HG03066 (cell line): Measurements from ENCODE around the gene LMF2.

ENCODE experiments used
- ATAC-seq: cut with Tn5 transposase; IDR thresholded peaks from one replicate; pipeline ENCODE4 v1.9.1; 2021; ENCODE audit warnings: low read depth; ENCODE audit not compliant: unreplicated experiment

LMF2 gene

DNA sequence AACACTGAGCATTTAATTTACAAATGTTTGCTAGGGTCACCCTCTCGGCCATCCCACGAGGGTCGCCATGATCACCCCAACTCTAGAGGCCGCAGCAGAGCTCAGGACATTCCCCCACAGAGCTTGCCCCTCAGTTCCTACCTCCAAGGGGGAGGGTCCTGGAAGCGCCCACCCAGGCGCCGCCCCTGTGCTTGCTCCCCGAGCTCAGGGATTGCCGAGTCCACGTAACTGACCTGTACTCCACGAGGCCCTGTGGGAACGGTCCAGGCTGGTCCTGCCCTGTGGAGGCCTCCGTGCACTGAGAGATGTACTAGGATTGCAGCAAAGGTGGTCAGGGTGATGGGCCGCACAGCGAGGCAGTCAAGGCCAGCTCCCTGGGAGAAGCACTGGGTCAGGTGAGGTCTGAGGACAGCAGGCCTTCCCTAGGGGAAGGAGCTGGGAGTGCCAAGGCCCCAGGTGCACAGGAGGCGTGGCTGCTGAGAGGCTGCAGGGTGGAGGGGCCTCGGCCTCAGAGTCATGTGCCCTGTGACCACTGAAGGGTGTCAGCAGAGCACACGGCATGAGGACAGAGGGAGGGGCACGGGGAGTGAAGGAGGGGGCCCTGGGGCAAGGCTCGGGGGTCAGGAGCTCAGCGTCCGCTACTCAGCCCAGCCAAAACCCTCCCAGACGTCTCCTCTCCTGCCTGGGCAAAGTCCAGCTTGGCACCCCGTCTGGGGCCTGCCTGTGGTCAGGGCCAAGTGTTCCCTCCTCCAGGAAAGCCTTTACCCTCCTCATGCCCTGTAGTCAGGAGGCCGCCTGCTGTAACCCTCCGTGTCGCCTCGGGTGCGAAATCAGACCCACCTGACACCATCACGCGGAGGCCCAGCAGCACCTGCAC lies 23.3 kb downstream of the LMF2 start:
- ATAC-seq = no peak

DNA sequence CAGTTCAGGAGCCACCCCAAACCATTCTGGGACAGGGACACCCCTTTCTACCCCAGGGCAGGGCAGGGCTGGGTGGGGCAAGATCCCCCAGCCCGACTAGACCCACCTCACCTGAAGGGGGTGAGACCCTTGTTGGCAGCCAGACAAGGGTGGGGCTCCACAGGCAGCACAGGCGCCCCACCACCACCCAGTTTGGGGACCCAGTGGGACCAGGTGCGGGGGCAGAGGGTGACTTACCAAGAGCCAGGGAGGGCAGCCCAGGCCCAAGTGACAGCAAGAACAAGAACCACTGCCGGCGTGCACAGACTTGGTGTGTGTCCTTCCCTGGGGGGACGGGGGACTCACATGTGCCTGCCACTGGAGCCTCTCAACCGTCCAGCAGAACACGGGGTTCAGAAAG lies 23.9 kb downstream of the LMF2 start:
- no peak for ATAC-seq

DNA sequence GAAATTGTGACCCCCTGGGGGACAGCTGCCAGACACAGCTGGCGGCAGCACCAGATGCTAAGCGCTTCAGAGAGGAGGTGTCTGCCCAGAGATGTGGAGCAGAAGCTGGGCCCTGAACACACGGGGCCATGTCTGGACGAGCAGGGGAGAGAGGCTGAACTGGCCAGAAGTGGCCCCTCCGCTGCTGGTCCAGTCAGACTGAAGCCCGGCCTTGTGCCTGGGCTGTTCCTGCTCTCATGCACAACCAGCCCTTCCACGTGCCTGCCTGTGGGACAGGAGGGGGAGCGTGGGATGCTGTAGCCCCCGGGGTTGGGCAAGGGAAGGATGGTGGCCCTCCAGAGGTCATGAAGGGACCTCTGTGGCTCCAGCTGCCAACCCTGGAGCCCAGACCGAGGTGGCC lies 24.4 kb downstream of the LMF2 start:
- no peak for ATAC-seq

DNA sequence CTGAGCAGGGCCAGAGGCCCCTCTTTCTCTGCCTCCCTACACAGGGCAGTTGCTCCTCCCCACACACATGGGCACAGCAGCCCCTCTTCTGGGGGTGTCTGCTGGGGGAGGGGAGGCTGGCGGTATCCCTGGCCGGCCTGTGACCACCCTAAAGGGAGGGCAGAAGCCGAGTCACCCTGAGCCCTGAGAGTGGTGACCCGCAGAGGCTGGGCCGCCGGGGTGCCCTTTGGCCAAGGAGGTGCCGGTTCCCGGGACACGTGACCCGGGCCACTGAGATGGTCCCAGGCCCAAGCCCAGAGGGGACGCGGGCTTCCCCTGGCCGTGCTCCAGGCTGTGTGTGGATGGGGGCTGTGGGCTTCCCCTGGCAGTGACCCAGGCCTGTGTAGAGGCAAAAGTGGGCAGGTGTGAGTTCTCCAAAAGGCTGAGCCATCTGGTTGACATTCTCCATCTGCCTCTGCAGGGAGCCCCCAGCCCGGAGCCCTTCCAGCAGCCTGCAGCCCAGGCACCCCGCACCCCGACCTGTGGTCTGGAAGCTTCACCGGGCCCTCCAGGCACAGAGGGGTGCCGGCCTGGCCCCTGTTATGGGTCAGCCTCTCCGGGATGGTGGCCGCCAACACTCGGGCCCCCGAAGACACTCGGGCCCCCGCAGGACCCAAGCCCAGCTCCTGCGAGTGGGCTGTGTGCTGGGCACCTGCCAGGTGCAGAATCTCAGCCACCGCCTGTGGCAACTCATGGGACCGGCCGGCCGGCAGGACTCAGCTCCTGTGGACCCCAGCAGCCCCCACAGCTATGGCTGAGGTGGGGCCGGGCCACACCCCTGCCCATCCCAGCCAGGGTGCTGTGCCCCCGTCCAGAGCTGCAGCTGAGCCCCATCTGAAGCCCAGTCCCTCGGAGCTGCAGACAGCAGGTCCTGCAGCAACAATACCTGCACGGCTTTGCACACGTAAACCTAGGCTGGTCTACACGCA lies 25.1 kb downstream of the LMF2 start:
- ATAC-seq = no peak

DNA sequence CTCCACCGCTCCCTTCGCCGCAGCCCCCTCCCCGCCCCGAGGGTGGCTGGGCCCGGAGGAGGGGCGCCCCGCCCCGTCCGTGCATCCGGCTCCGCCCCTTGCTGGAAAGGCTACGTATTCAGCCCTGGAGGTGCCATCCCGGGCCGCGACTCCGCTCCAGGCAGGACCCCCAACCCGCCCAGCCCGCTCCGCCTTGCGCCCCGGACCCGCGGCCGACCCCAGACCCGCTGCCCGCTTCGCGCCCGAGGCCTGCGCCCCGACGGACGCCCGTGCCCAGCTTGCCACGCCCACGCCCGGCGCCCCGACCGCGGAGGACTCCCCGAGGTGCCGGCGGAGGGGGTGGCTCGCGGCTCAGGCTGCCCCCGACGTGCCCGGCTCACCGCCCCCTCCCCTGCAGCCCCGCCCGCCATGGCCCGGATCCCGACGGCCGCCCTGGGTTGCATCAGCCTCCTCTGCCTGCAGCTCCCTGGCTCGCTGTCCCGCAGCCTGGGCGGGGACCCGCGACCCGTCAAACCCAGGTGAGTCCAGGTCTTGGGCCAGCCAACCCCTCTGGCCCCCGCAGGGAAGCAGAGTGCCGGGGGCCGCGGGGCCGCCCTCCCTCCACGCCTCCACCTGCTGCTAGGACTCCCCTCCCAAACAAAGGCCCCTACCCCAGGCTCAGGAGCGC lies 25.9 kb downstream of the LMF2 start, which contains the start of gene ADM2:
Gene ADM2, plus strand, starts transcription at position 104 of the 667 bp plus-strand sequence. Its CDS starts 305 bp downstream, at position 409.
- ATAC-seq = no peak

DNA sequence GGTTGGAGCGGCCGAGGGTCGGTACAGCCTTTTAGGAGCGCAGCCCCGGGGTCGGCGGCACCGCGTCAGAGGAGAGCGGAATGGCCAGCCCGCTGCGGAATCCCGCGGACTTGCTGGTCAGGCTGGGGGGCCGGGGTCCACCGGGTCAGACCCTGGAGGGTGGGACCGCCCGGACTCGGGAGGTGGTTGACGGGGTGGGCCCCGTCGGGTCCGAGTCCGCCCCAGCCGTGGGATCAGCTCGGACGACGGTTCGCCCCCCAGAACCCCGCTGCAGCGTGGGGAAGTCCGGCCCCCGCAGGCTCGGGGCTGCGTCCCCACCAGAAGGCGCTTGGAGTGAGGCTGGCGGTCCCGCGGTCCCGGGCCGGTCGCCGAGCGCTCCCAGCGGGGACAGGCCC lies 26.5 kb downstream of the LMF2 start:
- ATAC-seq = no peak

DNA sequence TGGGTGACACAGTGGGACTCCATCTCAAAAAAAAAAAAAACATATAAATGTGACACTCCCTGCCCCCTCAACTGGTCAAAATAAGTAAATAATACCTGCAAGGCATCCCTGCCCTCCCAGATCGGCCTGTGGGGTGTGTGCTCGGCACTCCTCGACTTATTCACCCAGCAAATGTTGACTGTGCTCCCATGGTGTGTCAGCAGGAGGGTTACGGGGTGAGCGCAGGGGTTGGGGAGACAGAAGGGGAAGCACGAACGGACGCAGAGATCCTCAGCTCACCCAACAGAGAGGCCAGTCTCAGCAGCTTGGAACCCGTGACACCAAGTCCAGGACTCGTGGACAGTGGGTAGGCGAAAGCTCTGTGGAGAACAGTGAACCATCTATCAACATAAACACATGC lies 27.8 kb downstream of the LMF2 start:
- no peak for ATAC-seq

DNA sequence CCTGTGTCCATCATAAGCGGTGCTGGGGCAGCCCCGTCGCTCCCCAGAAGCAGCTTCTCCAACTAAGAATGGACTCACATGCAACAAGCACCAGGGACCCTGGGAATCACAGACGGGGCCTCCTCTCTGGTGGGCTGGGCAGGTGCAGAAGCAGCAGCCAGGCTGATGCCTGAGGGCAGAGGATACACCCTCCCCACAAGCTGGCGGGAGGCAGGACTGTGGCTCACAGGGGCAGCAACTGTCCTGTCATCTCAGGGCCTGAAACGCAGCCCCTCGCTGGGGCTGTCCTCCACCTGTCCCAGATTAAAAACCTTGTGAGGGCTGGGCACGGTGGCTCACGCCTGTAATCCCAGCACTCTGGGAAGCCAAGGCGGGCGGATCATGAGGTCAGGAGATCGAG lies 29.6 kb downstream of the LMF2 start:
- ATAC-seq = no peak

DNA sequence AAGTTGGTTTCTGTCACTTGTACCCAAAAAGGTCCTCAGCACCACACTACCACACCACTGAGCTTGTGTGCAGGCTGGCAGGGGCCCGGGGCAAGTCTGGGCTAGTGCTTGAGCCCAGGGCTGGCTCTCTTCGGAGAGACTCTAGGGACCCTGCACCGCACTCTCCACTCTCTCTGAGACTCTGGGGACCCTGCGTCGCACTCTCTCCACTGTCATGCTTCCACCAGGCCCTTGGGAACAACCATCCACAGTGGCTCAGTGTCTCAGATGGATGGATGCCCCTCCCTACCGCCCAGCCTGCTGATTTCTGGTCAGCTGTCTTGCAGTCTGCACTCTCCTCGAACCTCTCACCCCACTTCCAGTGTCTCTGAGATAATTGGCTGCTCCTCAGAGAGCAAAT lies 30.6 kb downstream of the LMF2 start:
- ATAC-seq = no peak

DNA sequence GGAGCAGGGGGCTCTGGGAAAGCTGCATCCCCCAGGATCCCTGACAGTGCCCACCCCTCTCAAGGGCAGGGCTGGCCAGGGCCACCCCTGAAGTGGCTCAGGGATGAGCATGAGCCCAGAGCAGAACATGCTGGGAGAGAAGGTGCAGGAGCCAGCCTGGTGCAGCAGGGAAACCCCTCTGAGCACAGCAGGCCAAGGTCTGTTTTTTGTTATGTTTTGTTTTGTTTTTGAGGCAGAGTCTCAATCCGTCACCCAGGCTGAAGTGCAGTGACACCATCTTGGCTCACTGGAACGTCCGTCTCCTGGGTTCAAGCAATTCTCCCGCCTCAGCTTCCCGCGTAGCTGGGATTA lies 31.9 kb downstream of the LMF2 start:
- ATAC-seq = no peak

DNA sequence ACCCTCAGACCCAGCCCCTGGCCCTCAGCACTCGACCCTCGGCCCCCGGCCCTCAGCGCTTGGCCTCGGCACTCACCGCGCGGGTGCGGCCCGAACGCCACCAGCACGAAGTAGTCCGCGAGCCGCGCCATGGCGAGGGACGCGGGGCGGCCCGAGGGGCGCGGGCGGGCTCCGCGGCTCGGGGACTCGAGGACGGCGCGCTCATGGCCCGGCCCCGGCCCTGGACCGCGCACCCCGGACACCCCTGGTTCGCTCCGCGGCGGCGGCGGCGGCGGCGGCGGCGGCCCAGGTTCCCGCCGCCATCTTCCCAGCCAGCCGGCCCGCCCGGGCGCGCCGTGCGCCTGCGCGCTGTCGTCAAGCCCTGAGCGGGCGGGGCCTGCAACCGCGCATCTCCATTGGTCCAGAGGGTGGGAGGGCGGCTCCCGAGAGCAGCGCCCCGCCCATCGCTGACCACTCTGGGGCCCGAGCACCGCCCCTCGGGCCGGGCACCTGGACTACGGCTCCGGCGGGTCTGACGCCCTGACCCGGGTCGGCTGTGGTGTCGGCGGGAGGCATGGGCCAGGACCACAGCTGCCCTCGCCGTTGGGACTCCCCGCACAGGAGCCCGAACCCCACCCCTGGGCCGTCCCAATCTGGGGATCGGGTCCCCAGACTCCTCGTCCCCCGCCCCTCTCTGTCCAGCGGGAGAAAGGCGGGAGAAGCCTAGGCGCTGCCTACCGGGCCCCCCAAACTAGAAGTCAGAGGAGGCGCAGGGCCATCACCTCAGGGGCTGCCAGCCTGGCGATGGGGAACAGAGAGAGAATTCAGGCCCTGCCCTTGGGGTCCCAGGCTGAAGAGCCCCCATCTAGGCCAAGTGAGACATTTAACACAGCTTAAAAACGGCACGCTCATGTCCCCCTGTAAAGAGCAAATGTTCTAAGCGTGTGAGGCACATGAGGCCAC lies 32.5 kb downstream of the LMF2 start, which contains the start of gene SBF1:
Gene SBF1, minus strand, starts transcription at position 326 of the 942 bp plus-strand sequence. Its CDS starts 195 bp downstream, at position 131.
- peak; percentile 58 for ATAC-seq

DNA sequence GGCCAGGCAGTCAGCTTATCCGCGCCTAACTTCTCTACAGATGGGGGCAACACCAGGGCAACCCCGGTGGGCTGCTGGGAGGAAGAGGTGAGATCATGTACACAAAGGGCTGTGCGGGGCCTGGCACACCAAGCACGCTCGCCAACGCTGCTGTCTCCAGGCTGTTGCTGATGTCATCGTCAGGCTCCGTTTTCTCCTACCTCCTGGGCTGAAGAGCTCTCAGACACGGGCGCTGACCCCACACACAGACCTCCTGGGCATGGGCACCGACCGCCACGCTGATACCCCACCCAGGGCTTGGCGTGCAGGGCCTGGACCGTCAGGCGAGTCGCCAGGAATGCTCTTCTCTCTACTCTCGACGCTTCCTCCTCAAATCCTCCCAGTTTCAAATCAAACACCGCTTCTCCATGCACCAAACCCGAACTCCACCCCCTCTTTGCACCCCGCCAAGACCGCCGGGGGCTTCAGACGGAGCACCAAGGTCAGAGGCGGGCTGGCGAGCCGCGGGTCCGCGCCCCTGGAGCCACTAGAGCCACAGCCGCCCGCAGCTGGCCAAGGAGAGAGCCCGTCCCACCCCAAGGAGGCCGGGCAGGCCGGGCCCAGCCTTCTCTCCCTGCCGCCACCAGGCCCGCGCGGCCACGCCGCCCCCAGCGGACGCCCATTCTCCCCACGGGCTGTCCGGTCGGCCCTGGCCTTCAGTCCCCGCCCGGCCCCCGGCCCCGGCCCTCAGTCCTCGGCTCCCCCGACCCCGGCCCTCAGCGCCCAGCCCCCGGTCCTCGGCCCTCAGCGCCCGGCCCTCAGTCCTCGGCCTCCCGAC lies 33.4 kb downstream of the LMF2 start:
- ATAC-seq = no peak

DNA sequence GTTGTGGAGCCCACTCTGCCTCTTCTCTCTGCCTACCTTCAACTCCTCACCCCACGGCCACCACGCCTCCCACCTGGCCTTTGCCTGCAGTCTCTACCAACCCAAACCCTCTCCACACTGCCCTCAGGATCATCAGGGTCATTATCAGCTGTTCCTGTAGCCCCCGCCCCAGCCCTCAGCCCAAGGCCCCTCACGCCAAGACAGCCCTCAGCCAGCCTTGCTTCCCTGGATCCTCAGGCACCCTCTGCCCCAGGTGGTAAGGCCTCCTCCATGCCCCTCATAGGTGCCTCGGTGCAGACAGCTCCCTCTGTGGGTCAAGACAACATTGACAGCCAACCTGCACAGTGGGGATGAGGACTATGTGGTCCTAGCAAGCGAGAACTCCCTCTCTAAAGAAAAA lies 34.4 kb downstream of the LMF2 start:
- ATAC-seq = no peak

DNA sequence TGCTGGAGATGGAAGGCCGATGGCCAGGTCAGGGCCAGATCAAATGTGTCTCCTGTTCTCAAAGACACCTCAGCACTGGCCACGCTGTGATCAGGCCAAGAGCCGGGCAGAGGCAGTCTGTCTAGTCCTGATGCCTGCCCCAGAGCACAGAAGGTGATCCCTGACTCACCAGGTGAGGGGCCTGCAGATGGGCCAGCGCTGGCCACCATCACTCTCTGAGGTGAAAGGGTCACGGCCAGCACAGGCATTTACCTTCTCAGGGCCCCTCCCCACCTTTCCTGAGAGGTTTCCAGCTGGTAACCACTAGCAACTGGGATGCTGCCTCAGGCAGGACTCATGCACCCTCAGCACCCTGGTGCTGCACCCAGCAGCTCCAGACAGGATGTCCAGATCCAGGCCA lies 35.5 kb downstream of the LMF2 start:
- ATAC-seq = no peak

DNA sequence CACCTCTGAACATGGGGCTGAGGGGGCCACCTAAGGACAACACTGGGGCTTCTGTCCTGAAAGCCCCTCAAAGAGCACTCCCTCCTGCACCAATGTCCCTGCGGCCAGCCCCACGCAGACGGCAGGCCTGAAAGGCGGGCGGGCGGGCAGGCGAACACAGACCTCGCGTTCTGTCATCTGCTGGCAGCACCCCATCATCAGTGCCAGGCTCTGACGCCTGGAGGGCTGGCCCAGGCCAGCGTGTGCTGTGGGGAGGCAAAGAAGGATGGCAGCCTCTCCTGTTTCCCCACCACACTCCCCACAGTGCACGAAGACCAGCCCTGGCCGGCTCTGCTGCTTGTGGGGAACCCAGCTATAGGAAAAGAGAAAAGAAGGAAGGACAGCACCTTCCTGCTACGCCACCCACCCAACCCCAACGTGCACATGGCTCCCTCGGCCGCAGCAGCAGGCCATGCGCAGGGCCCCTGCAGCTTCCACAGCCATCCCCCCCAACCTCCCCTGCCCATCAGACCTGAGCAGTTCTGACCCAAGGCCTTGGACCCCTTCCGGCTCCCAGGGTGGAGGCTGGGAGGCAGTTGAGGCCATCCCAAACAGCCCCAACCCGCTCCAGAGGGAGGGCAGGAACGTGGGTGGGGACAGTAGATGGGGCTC lies 36.2 kb downstream of the LMF2 start:
- ATAC-seq = no peak

DNA sequence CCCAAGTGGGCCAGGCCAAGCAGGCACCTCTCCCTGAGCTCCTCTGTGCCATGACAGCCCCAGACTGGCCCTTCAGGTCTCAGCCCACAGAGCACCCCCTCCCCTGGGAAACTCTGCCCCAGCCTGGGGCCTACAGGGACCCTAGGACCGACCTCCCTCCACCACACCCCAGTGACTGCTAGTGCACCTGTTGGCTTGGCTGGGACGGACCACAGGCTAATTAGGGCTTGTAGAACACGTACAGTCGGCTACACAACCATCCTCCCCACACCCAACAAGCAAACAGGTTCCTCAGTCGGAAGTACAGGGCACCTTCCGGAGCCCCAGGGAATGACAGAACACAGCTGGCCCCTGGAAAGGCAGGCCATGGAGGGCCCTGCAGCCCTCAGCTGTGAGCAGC lies 37.0 kb downstream of the LMF2 start:
- no peak for ATAC-seq

DNA sequence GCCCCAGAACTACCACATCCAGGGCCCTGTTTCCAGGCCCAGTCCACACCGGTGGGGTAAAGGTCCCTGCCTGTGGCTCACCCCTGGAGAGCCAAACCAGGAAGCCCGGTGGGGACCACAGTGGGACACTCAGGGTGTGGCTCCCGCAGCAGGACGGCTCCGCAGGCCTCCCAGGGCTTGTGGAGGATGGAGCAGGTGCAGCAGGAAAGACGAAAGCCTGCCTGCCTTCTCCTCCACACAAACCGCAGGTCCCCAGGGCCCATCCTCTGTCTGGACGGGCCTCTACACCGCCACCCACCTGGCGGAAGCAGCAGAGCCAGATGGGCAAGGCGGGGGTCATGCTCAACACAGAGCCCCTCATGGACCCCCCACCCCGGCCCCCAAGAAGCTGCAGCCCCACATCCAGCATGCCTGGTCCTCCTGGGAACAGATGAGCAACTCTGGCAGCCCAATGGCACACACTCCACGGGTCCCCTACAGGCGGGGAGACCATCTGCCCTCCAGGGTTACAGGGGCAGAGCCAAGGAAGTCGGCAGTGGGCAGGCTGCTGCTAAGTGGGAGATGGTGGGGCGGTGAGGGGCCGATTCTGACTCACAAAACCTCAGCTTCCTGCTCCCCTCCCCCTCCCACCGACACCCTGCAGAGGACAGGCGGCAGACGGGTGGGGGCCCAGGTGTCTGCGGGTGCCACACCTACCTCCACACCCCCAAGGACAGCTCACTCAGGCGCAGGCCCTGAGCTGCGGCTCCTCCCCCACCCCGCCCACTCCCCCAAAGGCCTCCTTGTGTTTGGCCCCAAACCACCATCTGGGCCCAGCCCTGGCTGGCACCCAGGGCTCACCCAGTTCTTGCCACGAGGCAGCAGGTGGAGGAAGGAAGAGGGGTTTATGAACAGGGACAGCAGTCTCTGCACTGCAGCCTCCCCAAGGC lies 37.9 kb downstream of the LMF2 start:
- ATAC-seq = peak; percentile 60
